ENCODE measurements around the gene FAM120B. TPM values are rescaled to one million over a fixed set of nuclear protein-coding genes. Genes with fewer than 3 reads are reported as not detected.
A peak's percentile ranks its signal among the peaks of the same experiment; 100 is the strongest.

FAM120B gene
- total RNA-seq, 3 donors from 2014 or later (not counting 1 experiment from before 2014, with no cell fraction given): 37.8 to 55.6 (median 39.9) TPM

- Histone ChIP-seq H3K4me3 (ENCODE audit: low read length) (no peak overlapping the region), H3K27ac (ENCODE audit: low read length) (no peak overlapping the region), H3K9me3 (ENCODE audit: control insufficient read depth, insufficient read depth, low read length) (no peaks in the 10 kb centered on the region), H3K36me3 (ENCODE audit: control insufficient read depth, insufficient read depth, low read length) (peaks cover 16% of the 10 kb centered on the region), H3K27me3 (ENCODE audit: control insufficient read depth, insufficient read depth, low read length) (no peaks in the 10 kb centered on the region), H3K4me1 (ENCODE audit: control insufficient read depth, insufficient read depth, low read length) (peaks cover 6% of the 10 kb centered on the region)
- Mint-ChIP-seq H3K9me3 (no peaks in the 10 kb centered on the region), H3K27me3 (ENCODE audit: low read depth in 2 of 2) (no peaks in the 10 kb centered on the region), H3K4me1 (peaks cover 67 to 71% of the 10 kb centered on the region in 2 donors), H3K4me3 (no peak overlapping the region), H3K27ac (peak overlapping the region; percentile 5 to 28), H3K36me3 (peaks cover 14% of the 10 kb centered on the region)
- DNase-seq: no peak
- no peak for TF ChIP-seq CTCF (IDR thresholded peaks at IDR 0.05)
- intact Hi-C loops (cut with micrococcal nuclease): no loop called here
- ATAC-seq: no peak
- WGBS (ENCODE audit: insufficient coverage): over 99% methylated on average over 6 of the region's 6 CpGs
These were observed 7.2 kb downstream of the FAM120B start for GRCh38 chr6:170313716-170314295.

- Mint-ChIP-seq H3K36me3 (peaks cover 14% of the 10 kb centered on the region), H3K4me3 (no peak overlapping the region), H3K27ac (peak overlapping the region; percentile 28 to 50), H3K27me3 (ENCODE audit: low read depth in 2 of 2) (no peaks in the 10 kb centered on the region), H3K9me3 (no peaks in the 10 kb centered on the region), H3K4me1 (peaks cover 74 to 76% of the 10 kb centered on the region in 2 donors)
- Histone ChIP-seq H3K27ac (ENCODE audit: low read length) (no peak overlapping the region), H3K4me1 (ENCODE audit: control insufficient read depth, insufficient read depth, low read length) (peaks cover 5% of the 10 kb centered on the region), H3K36me3 (ENCODE audit: control insufficient read depth, insufficient read depth, low read length) (peaks cover 19% of the 10 kb centered on the region), H3K4me3 (ENCODE audit: low read length) (no peak overlapping the region), H3K9me3 (ENCODE audit: control insufficient read depth, insufficient read depth, low read length) (no peaks in the 10 kb centered on the region), H3K27me3 (ENCODE audit: control insufficient read depth, insufficient read depth, low read length) (no peaks in the 10 kb centered on the region)
- 95% methylated on average over 5 of the region's 5 CpGs for WGBS (ENCODE audit: insufficient coverage)
- intact Hi-C loops (cut with micrococcal nuclease): no loop called here
- ATAC-seq: no peak
- DNase-seq: no peak
- no peak for TF ChIP-seq CTCF (IDR thresholded peaks at IDR 0.05)
These were observed 8.4 kb downstream of the FAM120B start for GRCh38 chr6:170314983-170315382.

DNA sequence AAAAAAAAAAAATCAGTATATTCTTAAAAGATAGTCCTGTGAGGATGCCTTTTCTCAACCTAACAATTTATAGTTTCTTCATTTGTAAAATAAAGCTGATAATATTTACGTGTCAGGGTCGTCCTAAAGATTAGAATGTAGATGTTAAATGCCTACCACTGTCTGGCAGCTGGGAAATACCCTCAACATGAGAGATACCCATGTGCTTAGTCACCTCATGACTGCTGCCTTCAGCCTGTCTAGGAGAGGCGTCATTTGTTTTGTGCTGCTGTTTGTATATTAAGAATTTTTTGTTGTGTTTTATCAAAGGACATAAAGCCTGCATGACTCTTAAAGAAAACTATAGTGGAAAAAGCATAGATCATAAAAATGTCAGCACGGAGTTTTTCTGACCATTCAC is 9.5 kb downstream of the FAM120B start:
- no peak overlapping the region for H3K4me3 Mint-ChIP-seq
- Histone ChIP-seq H3K4me1 (ENCODE audit: control insufficient read depth, insufficient read depth, low read length) (no peaks in the 10 kb centered on the region), H3K9me3 (ENCODE audit: control insufficient read depth, insufficient read depth, low read length) (no peaks in the 10 kb centered on the region), H3K4me3 (ENCODE audit: low read length) (no peak overlapping the region), H3K27me3 (ENCODE audit: control insufficient read depth, insufficient read depth, low read length) (no peaks in the 10 kb centered on the region), H3K36me3 (ENCODE audit: control insufficient read depth, insufficient read depth, low read length) (peaks cover 22% of the 10 kb centered on the region), H3K27ac (ENCODE audit: low read length) (no peak overlapping the region)
- H3K36me3 Mint-ChIP-seq: peaks cover 14% of the 10 kb centered on the region
- intact Hi-C loops (cut with micrococcal nuclease): no loop called here
- ATAC-seq: peak in 2 of 3 donors; percentile 73 to 75
- 82% methylated on average over 2 of the region's 4 CpGs for WGBS (ENCODE audit: insufficient coverage)
- peak in 1 of 2 donors; percentile 29 for DNase-seq
- no peaks in the 10 kb centered on the region for H3K27me3 Mint-ChIP-seq (ENCODE audit: low read depth in 2 of 2)
- H3K9me3 Mint-ChIP-seq: no peaks in the 10 kb centered on the region
- H3K27ac Mint-ChIP-seq: no peak overlapping the region
- peaks cover 72 to 76% of the 10 kb centered on the region in 2 donors for H3K4me1 Mint-ChIP-seq
- TF ChIP-seq CTCF (IDR thresholded peaks at IDR 0.05): no peak

DNA sequence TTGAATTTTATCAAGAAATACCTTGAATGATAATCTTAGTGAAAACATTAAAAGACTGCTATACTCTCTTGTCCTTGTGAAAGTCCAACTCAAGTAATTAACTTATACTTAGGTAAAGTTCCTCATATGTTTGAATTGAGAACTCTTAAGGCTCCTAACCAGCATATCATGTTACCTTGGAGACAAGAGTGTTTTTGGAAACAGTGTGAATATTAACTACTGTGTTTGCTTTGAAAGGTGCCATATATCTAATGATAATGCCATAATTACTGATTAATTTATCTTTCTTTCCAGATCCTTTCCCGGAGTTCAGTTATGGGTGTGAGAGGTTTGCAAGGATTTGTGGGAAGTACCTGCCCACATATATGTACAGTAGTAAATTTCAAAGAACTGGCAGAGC is 10.5 kb downstream of the FAM120B start:
- Mint-ChIP-seq H3K36me3 (peaks cover 14% of the 10 kb centered on the region), H3K27me3 (ENCODE audit: low read depth in 2 of 2) (no peaks in the 10 kb centered on the region), H3K27ac (peak overlapping the region; percentile 44 to 66), H3K4me3 (no peak overlapping the region), H3K4me1 (peaks cover 72 to 73% of the 10 kb centered on the region in 2 donors), H3K9me3 (no peaks in the 10 kb centered on the region)
- intact Hi-C loops (cut with micrococcal nuclease): no loop called here
- Histone ChIP-seq H3K9me3 (ENCODE audit: control insufficient read depth, insufficient read depth, low read length) (no peaks in the 10 kb centered on the region), H3K4me1 (ENCODE audit: control insufficient read depth, insufficient read depth, low read length) (no peaks in the 10 kb centered on the region), H3K27ac (ENCODE audit: low read length) (no peak overlapping the region), H3K27me3 (ENCODE audit: control insufficient read depth, insufficient read depth, low read length) (no peaks in the 10 kb centered on the region), H3K4me3 (ENCODE audit: low read length) (no peak overlapping the region), H3K36me3 (ENCODE audit: control insufficient read depth, insufficient read depth, low read length) (peaks cover 28% of the 10 kb centered on the region)
- ATAC-seq (no peak), DNase-seq (no peak)
- TF ChIP-seq CTCF (IDR thresholded peaks at IDR 0.05): no peak
- WGBS (ENCODE audit: insufficient coverage): no CpG with 5 or more reads among the region's 1 CpG

Data from natural killer cell (primary cell).